Muscle of back (tissue), 13 donors: ENCODE results near the gene NBPF6. TPM values are rescaled to one million over a fixed set of nuclear protein-coding genes. Genes with fewer than 3 reads are reported as not detected.
"Not testable (repeated sequence)": the region's sequence is repeated elsewhere in the genome, so short reads cannot be mapped to it uniquely, and the experiment has no call there.

ENCODE experiments used
- DNase-seq, 3 donors: peaks; one replicate each; pipeline versions ENCODE4 v3.0.0 to v3.0.0-alpha.2; 2013
- long read RNA-seq, 9 donors: transcript quantifications; one replicate each; lab custom pipeline, GENCODE V29; 2026
- polyA plus RNA-seq, 10 donors: library from polyadenylated mRNA; unstranded; fragments of 120-200 nt; gene quantifications; one replicate each; pipeline ENCODE4 v1.2.1, GENCODE V29; 2013; ENCODE audit not compliant: insufficient read length in 10 of 10

Gene NBPF6, protein sequence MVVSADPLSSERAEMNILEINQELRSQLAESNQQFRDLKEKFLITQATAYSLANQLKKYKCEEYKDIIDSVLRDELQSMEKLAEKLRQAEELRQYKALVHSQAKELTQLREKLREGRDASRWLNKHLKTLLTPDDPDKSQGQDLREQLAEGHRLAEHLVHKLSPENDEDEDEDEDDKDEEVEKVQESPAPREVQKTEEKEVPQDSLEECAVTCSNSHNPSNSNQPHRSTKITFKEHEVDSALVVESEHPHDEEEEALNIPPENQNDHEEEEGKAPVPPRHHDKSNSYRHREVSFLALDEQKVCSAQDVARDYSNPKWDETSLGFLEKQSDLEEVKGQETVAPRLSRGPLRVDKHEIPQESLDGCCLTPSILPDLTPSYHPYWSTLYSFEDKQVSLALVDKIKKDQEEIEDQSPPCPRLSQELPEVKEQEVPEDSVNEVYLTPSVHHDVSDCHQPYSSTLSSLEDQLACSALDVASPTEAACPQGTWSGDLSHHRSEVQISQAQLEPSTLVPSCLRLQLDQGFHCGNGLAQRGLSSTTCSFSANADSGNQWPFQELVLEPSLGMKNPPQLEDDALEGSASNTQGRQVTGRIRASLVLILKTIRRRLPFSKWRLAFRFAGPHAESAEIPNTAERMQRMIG
- not detected for polyA plus RNA-seq
- long read RNA-seq, donor 1, result 0 reads
- long read RNA-seq, donor 2, result 0 reads
- long read RNA-seq, donor 3, result 0 reads
- long read RNA-seq, donor 4, result 0 reads
- long read RNA-seq, donor 5, result 0 reads
- long read RNA-seq, donor 6, result 0 reads
- long read RNA-seq, donor 7, result 0 reads
- long read RNA-seq, donor 8, result 0 reads
- long read RNA-seq, donor 9, result 0 reads

DNA sequence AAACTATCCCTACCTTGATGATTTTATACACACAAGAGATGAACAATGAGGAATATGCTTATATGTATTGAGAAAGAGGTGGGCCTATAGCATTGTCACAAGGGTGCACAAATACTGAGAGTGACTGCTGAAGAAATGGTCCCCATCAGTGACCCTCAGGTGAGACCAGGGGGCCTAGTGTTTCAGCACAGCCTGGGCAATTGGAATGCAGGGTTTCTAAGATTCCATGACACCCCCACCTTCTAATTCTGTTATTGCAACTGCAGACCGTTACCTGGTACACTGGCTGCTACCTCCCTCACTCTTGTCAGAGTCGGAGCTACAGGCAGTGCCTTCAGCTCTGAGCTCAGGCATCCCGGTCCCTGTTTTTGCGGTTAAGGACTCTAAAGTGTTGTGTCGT, at the start of gene NBPF6:
NBPF6 (plus strand) TSS at position 301 of the 400 bp plus-strand sequence. CDS start 259 bp downstream, outside the sequence.
- not testable (repeated sequence) for DNase-seq

DNA sequence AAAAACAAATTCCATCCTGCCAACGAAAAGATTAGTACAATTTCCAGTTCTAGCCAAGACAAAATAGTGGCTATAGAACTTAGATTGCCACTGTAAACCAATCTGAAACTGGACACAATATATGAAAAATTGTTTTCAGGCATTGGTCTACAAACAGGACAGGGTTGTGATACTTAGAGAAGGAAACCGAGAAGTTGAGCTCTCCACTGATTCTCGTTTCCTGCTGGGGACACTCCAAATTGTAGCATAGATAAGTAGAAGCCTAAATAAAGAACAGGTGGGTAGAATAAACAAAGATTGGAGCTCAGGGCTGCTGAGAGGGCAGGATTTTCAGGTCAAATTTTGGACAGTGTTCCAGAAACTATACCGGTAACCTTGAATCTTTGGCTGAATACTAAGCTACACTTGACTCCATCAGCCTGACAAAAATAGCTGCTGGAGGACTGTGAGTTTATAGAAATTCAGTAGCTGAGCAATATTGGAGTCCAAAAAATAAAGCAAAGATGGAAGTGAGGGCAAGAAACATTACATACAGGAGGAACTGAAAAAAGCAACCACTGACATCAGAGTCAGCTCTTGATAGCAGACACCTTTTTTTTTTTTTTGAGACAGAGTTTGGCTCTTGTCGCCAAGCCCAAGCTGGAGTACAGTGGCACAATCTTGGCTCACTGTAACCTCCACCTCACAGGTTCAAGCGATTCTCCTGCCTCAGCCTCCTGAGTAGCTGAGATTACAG, 38.9 kb upstream of the NBPF6 start:
- DNase-seq, result not testable (repeated sequence)

DNA sequence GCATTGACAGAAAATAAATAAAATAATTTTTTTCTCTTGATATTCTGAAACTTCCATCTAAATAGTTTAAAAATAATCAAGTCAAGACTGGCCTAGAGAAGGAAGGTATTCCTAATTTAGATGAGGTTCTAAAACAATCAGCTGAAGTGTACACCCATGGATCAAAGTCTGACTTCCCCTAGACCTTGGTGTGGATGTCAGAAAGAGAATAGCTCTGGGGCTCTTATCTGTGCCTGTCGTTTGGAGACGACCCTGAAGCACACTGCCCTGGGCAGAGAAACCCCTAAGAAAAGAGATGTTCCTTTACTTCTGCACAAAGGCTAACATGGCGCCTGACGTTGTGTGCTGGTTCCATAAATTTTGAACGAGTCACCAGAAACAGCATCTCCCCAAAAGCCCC, 30.0 kb upstream of the NBPF6 start:
- not testable (repeated sequence) for DNase-seq

DNA sequence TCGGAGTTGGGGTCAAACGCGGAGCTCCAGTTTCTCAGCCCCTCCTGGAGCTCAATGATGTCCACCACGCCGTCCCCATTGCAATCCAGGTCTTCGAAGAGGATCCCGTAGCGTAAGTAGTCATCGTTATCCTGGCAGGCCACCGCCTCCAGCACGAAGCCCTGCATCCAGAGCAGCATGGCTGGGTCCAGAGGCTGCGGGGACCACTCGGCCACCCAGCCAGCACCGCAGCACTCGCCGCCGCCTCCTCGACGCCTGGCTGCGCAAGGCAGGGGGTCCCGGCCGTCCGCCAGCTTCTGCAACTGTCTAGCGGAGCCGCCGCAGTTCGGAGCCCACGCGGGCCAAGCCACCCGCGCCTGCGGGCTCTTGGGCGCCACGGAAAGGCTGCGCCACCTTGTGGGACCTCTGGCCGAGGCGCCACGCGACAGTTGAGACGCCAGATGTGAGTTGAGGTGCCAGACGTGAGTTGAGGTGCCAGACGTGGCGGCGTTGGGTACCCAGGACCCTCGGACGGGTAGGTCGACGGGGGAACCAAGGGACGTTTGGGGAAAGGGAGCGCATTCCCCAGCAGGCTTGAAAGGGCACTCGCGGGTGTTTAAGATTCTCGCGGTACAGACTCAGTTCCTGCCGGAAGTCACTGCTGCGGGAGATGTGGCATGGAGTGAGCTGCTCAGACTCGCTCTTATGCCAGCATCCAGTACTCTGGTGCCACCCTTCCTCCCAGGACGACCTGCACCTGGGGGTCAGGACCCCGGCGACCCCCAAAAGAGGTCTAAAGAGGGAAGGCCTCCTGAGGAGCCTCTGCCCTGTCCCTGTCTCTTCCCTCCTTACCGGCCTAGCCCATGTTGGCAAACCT, 28.9 kb upstream of the NBPF6 start:
- not testable (repeated sequence) for DNase-seq

DNA sequence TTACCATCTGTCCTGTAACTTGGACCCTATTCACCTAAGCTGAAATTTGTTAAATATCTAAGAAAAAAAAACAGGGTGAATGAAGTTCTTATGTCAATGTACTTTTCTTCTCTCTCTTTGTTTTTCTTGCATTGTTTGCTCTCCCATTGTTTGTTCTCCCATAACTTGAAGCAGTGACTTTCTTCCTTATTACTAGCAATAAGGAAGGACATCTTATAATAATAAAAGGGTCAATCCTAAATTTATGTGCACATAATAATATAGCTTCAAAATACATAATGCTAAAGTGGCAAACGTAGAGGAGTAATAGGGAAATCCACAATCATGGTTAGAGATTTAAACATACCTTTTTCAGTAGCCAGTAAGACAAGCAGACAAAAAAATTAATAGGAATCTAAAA, 23.3 kb upstream of the NBPF6 start:
- DNase-seq, result not testable (repeated sequence)

DNA sequence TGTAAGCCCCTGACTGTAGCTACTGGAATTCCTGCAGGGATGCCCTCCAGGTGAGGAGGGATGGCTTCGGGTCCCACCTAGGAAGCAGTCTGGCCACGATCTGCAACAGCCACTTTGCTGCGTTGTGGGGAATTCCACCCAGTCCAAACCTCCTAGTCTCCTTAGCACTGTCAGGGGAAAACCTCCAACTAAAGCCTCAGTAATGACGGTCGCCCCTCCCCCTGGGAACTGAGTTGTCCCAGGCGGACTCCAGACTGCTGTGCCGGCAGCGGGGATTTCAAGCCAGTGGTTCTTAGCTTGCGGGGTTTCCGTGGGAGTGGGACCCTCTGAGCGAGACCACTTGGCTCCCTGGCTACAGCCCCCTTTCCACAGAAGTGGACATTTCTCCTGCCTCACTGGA, 18.1 kb upstream of the NBPF6 start:
- not testable (repeated sequence) for DNase-seq

DNA sequence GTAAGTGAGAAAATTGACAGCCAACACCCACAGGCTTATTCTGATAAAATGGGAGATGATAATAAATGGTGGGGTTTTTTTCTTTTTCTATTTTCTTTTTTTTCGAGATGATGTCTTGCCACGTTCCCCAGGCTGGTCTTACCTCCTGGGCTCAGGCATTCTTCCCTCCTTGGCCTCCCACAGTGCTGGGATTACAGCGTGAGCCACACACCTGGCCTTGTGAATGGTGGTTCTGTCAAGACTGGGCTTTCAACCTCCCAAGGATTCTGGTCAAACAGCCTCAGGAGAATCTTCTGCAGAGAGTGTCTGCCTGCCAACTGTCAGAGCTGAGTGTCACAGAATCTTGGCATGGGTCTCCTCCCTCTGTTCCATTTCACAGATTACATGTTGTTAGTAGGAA, 16.7 kb upstream of the NBPF6 start:
- not testable (repeated sequence) for DNase-seq

DNA sequence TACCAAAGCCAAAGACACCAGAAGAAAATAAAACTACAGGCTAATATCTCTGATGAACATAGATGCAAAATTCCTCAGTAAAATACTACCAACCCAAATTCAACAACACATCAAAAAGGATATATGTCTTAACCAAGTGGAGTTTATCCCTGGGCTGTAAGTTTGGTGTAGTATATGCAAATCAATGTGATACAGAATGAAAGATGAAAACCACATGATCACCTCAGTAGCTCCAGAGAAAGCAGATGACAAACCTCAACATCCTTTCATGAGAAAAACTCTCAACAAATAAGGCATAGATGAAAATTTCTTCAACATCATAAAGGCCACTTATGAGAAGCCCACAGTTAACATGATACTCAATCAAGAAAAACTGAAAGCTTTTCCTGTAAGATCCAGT, 11.6 kb upstream of the NBPF6 start:
- DNase-seq, result not testable (repeated sequence)

DNA sequence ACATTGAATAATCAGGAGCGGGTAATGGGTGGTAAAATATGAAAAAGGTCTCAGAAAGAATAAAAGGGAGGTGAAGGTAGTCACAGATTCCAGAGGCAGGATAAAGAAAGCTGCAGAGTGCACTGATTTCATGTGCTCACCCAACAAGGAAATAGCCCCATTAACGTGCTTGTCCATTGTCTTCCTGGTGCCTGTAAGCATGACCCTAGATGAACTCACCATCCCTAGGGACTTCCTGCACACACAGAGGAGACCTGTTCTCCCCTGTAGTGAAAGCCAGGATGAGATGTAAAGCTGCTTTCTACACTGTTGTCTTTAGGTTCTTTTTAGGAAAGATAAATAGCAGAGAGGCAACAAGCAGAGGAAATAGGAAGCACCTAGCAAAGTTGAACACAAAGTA, 4.4 kb downstream of the NBPF6 start:
- DNase-seq, result not testable (repeated sequence)

DNA sequence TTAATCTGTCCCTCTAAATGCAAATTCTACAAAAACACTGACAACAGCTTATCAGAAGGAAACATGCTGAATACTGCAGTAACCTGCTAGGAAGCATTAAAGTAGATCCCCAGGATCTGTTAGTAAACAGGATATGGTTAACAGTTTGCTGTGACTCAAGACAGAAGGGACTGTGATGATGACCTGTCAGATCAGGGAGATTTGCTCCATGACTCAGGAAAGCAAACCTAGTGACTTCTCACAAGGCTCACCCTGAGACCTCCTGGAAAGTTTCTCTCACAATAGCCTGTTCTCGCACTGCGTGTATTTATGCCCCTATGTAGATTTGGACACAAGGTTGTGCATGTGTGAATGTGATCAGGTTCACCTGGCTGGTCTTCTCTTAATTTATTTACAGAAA, 8.5 kb downstream of the NBPF6 start:
- not testable (repeated sequence) for DNase-seq

DNA sequence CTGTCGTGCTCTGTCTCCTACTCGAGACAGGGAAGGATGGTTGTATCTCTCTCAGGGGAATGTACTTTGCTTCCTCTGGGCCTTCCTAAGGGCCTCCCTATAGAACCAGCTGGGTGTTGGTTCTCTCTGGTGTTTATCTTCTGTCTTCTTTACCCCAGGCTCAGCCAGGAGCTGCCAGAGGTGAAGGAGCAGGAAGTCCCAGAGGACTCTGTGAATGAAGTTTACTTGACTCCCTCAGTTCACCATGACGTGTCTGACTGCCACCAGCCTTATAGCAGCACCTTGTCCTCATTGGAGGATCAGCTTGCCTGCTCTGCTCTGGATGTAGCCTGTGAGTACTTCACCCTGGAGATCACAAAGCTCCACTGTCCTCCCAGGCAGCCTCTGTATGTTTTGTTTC, 11.6 kb downstream of the NBPF6 start:
- DNase-seq, result not testable (repeated sequence)

DNA sequence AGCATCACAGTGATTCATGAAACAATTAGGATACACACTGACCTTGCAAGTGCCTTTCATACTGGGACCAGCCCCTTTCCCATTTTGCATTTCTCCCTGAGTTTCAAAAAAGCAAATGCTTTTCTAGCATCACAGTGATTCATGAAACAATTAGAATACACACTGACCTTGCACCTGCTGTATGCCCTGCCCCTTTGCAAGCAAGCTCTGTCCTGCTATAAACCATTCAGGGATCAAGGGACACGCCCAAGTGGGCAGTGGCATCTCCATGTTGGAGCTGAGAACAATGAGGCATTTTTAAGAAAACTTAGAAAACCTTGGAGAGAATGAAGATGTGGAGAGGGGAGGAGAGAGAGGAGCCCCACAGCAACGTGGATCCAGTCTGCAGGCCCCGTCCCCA, 13.8 kb downstream of the NBPF6 start:
- DNase-seq, result not testable (repeated sequence)

DNA sequence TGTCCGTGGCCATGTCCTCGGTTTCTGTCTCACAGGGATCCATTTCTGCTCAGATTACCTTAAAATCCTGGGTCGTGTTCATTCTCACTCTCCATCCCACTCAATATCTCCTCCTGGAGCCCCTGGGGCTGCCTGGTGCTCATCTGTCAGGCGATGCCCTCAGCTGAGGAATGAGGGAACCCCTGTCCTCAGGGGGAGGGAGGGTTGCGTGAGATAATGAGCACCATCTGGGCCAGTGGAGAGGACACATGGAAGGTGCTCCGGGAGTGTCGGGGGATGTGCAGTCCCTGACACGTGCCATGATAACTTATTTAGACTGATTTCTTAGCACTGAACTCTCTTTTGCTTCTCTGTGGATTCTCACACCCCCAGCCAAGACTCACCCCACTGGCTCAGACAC, 16.0 kb downstream of the NBPF6 start:
- DNase-seq, result not testable (repeated sequence)

DNA sequence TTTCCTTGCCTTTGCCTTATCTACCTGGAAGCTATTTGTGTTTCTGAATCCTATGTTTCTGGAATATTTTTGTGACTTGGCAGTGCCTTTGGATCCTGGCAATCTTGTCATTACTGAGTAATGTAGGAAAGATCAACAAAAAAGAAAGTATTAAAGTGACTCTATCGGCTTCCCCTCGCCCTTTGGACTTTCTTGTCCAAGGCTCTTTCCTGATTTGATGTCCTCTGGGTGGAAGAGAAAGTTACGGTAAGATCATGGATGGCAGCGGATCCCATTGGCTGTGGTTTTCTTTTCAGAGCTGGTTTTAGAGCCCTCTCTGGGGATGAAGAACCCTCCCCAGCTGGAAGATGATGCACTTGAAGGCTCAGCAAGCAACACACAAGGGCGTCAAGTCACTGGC, 17.0 kb downstream of the NBPF6 start:
- not testable (repeated sequence) for DNase-seq

DNA sequence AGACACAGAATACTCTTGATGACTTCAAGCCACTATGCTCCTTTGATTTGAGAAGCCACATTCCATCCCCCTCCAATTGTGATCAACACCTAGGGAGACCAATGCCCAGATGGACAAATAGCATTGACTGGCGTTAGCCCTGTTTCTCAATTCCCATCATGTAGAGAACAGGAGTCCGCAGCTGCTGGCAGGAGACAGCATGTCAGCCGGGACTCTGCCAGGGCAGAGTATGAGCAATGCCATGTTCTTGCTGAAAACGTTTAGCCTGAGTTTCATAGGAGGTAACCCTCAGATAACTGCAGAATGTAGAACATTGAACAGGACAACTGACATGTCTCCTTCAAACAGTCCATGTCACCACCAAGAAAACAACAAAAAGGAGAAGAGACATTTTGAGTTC, 20.6 kb downstream of the NBPF6 start:
- not testable (repeated sequence) for DNase-seq

DNA sequence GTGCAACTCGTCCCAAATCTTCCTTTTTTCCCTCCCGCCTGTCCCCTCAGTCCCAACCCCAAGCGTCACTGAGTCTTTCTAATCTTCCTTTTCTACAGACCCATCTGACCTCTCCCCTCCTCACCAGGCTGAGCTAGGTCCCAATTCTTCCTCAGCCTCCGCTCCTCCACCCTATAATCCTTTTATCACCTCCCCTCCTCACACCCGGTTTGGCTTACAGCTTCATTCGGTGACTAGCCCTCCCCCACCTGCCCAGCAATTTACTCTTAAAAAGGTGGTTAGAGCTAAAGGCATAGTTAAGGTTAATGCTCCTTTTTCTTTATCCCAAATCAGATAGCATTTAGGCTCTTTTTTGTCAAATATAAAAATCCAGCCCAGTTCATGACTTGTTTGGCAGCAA, 24.4 kb downstream of the NBPF6 start:
- DNase-seq, result not testable (repeated sequence)

DNA sequence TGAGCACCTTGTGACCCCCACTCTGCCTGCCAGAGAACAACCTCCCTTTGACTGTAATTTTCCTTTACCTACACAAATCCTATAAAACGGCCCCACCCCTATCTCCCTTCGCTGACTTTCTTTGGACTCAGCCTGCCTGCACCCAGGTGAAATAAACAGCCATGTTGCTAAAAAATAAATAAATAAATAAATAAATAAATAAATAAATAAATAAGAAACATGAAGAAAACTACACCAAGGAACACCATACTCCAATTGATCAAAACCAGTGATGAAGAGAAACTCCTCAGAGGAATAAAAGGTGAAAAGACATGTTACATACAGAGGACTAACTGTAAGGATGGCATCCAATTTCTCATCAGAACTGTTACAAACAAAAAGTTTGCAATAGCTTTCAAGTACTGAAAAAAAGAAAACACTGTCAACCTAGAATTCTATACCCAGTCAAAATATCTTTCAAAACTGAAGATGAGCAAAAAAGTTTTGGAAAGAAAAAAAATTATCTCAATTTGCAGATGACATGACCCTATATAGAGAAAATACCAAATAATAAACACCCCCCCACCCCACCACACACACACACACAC, 28.4 kb downstream of the NBPF6 start:
- DNase-seq, result no peak

DNA sequence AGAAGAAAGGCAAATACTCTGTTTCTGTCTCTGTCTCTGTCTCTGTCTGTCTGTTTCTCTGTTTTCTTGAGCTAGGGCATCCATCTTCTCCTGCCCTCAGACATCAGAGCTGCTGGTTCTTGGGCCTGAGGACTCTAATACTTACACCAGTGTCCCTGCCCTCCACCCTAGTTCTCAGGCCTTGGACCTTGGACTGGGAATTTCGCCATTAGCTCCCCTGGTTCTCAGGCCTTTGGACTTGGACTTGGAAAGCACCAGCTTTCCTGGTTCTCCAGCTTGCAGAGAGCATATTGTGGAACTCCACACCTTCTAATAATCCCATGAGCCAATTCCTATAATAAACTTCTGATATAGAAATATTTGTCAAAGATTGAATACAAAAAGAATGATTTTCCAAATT, 32.6 kb downstream of the NBPF6 start:
- no peak for DNase-seq

DNA sequence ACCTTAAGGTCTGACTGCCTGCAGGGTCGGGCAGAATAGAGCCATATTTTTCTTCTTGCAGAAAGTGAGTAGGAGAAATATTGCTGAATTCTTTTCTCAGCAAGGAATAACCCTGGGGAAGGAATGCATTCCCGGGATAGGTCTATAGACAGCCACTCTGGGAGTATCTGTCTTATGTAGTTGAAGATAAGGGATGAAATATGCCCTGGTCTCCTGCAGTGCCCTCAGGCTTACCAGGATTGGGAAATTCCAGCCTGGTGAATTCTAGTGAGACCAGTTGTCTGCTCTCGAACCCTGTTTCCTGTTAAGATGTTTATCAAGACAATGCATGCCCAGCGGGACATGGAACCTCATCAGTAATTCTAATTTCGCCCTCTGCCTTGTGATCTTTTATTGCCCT, 35.8 kb downstream of the NBPF6 start:
- DNase-seq, result not testable (repeated sequence)

DNA sequence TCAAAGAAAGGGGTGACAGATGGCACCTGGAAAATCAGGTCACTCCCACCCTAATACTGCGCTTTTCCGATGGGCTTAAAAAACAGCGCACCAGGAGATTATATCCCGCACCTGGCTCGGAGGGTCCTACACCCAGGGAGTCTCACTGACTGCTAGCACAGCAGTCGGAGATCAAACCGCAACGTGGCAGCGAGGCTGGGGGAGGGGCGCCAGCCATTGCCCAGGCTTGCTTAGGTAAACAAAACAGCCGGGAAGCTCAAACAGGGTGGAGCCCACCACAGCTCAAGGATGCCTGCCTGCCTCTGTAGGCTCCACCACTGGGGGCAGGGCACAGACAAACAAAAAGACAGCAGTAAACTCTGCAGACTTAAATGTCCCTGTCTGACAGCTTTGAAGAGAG, 36.6 kb downstream of the NBPF6 start:
- not testable (repeated sequence) for DNase-seq

DNA sequence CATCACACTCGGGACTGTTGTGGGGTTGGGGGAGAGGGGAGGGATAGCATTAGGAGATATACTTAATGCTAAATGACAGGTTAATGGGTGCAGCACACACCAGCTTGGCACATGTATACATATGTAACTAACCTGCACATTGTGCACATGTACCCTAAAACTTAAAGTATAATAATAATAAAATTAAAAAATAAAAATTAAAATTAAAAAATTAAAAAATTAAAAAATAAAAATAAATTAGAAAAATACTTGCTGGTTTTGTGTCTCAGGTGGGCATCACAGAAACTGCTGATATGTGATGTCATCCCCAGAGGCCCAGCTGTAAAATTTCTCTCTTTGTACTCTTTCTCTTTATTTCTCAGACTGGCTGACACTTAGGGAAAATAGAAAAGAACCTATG, 44.9 kb downstream of the NBPF6 start:
- DNase-seq, result not testable (repeated sequence)
